Parathyroid adenoma (tissue), 2 donors: ENCODE measurements around the gene EGFR.

ENCODE experiments used
- H2AFZ ChIP-seq: fragments of 300-600 bp; sonication (generic); one replicate; pipeline ENCODE4 v1.7.0; 2017; ENCODE audit warnings: antibody characterized with exemption, mild to moderate bottlenecking
- H3K27ac ChIP-seq: fragments of 300-600 bp; sonication (generic); one replicate; pipeline ENCODE4 v1.7.0; 2017
- H3K27me3 ChIP-seq: fragments of 300-600 bp; sonication (generic); one replicate; pipeline ENCODE4 v1.7.0; 2017; ENCODE audit warnings: low read length; ENCODE audit not compliant: control insufficient read depth, insufficient read depth
- H3K36me3 ChIP-seq: fragments of 300-600 bp; sonication (generic); one replicate; pipeline ENCODE4 v1.7.0; 2017; ENCODE audit warnings: low read length; ENCODE audit not compliant: control insufficient read depth, insufficient read depth
- H3K4me1 ChIP-seq: fragments of 300-600 bp; sonication (generic); one replicate; pipeline ENCODE4 v1.7.0; 2017; ENCODE audit warnings: control low read depth
- H3K4me2 ChIP-seq: fragments of 300-600 bp; sonication (generic); one replicate; pipeline ENCODE4 v1.7.0; 2017; ENCODE audit warnings: low read length
- H3K4me3 ChIP-seq: fragments of 300-600 bp; sonication (generic); one replicate; pipeline ENCODE4 v1.7.0; 2017; ENCODE audit warnings: low read depth, low read length
- H3K79me2 ChIP-seq: fragments of 300-600 bp; sonication (generic); one replicate; pipeline ENCODE4 v1.7.0; 2017; ENCODE audit warnings: control low read depth
- H3K9ac ChIP-seq: fragments of 300-600 bp; sonication (generic); one replicate; pipeline ENCODE4 v1.7.0; 2017; ENCODE audit warnings: mild to moderate bottlenecking
- H3K9me3 ChIP-seq: fragments of 300-600 bp; sonication (generic); one replicate; pipeline ENCODE4 v1.7.0; 2017; ENCODE audit warnings: low read length; ENCODE audit not compliant: control insufficient read depth
- TF ChIP-seq, protein P1 (sequence below): fragments of 300-600 bp; sonication (generic); IDR thresholded peaks from one replicate; pipeline ENCODE4 v1.7.0; 2017; ENCODE audit warnings: antibody characterized with exemption, mild to moderate bottlenecking
- donor health status: primary hyperparathyroidism.

The EGFR gene

DNA sequence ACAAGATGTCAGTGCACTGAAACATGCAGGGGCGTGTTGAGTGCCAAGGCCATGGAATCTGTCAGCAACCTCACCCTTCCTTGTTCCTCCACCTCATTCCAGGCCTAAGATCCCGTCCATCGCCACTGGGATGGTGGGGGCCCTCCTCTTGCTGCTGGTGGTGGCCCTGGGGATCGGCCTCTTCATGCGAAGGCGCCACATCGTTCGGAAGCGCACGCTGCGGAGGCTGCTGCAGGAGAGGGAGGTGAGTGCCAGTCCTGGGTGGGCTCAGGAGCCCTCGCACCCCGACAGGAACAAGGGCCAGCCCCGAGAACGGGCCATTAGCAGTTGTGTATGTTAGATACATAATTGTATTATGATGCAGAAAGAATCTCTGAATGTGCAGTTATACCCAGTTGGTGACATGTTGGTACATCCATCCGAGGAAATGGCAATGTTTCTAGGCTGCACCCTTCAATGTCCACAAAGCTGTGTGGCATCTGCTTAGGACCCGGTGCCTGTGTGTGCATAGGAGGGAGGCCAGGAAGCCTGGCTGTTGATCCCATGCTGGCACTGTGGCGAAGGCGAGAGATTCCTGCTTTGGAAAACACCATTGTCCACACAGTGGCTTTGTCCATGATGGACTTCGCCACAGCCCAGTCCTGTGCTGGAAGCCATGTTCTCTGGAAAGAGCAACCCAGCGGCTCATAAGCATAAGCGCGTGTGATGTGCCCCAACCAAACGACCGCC lies 154.2 kb downstream of the EGFR start:
- Histone ChIP-seq H3K9me3 (no peaks in the 10 kb centered on the region), H3K79me2 (no peaks in the 10 kb centered on the region), H3K4me3 (no peak overlapping the region), H3K27ac (no peak overlapping the region), H2AFZ (no peak overlapping the region), H3K4me1 (no peaks in the 10 kb centered on the region), H3K9ac (no peak overlapping the region), H3K4me2 (no peak overlapping the region), H3K27me3 (no peaks in the 10 kb centered on the region), H3K36me3 (no peaks in the 10 kb centered on the region)
- TF ChIP-seq, protein P1, sequence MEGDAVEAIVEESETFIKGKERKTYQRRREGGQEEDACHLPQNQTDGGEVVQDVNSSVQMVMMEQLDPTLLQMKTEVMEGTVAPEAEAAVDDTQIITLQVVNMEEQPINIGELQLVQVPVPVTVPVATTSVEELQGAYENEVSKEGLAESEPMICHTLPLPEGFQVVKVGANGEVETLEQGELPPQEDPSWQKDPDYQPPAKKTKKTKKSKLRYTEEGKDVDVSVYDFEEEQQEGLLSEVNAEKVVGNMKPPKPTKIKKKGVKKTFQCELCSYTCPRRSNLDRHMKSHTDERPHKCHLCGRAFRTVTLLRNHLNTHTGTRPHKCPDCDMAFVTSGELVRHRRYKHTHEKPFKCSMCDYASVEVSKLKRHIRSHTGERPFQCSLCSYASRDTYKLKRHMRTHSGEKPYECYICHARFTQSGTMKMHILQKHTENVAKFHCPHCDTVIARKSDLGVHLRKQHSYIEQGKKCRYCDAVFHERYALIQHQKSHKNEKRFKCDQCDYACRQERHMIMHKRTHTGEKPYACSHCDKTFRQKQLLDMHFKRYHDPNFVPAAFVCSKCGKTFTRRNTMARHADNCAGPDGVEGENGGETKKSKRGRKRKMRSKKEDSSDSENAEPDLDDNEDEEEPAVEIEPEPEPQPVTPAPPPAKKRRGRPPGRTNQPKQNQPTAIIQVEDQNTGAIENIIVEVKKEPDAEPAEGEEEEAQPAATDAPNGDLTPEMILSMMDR: no peak

GRCh38 chr7:55173671-55174070 lies 154.9 kb downstream of the EGFR start:
- Histone ChIP-seq H3K27ac (no peak overlapping the region), H3K9ac (no peak overlapping the region), H3K4me2 (no peak overlapping the region), H3K4me3 (no peak overlapping the region), H3K9me3 (no peaks in the 10 kb centered on the region), H3K36me3 (no peaks in the 10 kb centered on the region), H3K4me1 (no peaks in the 10 kb centered on the region), H2AFZ (no peak overlapping the region), H3K79me2 (no peaks in the 10 kb centered on the region), H3K27me3 (no peaks in the 10 kb centered on the region)
- TF ChIP-seq, protein P1: no peak

DNA sequence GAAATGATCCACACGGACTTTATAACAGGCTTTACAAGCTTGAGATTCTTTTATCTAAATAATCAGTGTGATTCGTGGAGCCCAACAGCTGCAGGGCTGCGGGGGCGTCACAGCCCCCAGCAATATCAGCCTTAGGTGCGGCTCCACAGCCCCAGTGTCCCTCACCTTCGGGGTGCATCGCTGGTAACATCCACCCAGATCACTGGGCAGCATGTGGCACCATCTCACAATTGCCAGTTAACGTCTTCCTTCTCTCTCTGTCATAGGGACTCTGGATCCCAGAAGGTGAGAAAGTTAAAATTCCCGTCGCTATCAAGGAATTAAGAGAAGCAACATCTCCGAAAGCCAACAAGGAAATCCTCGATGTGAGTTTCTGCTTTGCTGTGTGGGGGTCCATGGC lies 155.6 kb downstream of the EGFR start:
- H3K36me3 ChIP-seq: no peaks in the 10 kb centered on the region
- no peaks in the 10 kb centered on the region for H3K9me3 ChIP-seq
- no peaks in the 10 kb centered on the region for H3K27me3 ChIP-seq
- H3K4me2 ChIP-seq: no peak overlapping the region
- H3K4me1 ChIP-seq: no peaks in the 10 kb centered on the region
- TF ChIP-seq, protein P1: no peak
- no peak overlapping the region for H2AFZ ChIP-seq
- H3K9ac ChIP-seq: no peak overlapping the region
- H3K27ac ChIP-seq: no peak overlapping the region
- H3K79me2 ChIP-seq: no peaks in the 10 kb centered on the region
- H3K4me3 ChIP-seq: no peak overlapping the region

- Histone ChIP-seq H3K9ac (no peak overlapping the region), H3K4me1 (no peaks in the 10 kb centered on the region), H3K79me2 (no peaks in the 10 kb centered on the region), H3K27me3 (no peaks in the 10 kb centered on the region), H2AFZ (no peak overlapping the region), H3K27ac (no peak overlapping the region), H3K4me3 (no peak overlapping the region), H3K9me3 (no peaks in the 10 kb centered on the region), H3K4me2 (no peak overlapping the region), H3K36me3 (no peaks in the 10 kb centered on the region)
- TF ChIP-seq, protein P1: no peak
Observed at GRCh38 chr7:55174856-55175255, 156.0 kb downstream of the EGFR start.

- H3K79me2 ChIP-seq: no peaks in the 10 kb centered on the region
- H3K27me3 ChIP-seq: no peaks in the 10 kb centered on the region
- H3K4me1 ChIP-seq: no peaks in the 10 kb centered on the region
- no peak overlapping the region for H2AFZ ChIP-seq
- no peak overlapping the region for H3K4me2 ChIP-seq
- no peak overlapping the region for H3K9ac ChIP-seq
- H3K4me3 ChIP-seq: no peak overlapping the region
- no peaks in the 10 kb centered on the region for H3K36me3 ChIP-seq
- H3K9me3 ChIP-seq: no peaks in the 10 kb centered on the region
- H3K27ac ChIP-seq: no peak overlapping the region
- TF ChIP-seq, protein P1: no peak
Observed at GRCh38 chr7:55177068-55177530, 158.3 kb downstream of the EGFR start.
